NCI-H146 treated with DMSO at 0.1 percent for 48 hours (cell line): ENCODE results near the gene ALG14.
A peak's percentile ranks its signal among the peaks of the same experiment; 100 is the strongest.

Source experiments
- DNase-seq: peaks from one replicate; lab custom pipeline; 2025; ENCODE audit not compliant: unreplicated experiment; lab: John Stamatoyannopoulos, UW

ALG14 gene

DNA sequence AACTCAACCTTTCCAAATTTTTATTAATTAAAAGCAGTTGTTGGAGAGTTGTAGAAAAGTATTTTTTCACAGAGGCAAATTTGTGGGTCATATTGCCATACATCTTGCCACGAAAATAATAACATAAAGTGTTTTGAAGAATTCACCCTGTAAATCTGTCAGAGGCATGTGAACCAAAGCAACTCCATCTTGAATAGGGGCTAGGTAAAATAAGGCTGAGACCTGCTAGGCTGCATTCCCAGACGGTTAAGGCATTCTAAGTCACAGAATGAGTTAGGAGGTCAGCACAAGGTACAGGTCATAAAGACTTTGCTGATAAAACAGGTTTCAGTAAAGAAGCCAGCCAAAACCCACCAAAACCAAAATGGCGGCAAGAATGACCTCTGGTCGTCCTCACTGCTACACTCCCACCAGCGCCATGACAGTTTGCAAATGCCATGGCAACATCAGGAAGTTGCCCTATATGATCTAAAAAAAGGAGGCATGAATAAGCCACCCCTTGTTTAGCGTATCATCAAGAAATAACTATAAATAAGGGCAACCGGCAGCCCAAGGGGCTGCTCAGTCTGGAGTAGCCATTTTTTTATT lies 141.4 kb downstream of the ALG14 start:
- no peak for DNase-seq

DNA sequence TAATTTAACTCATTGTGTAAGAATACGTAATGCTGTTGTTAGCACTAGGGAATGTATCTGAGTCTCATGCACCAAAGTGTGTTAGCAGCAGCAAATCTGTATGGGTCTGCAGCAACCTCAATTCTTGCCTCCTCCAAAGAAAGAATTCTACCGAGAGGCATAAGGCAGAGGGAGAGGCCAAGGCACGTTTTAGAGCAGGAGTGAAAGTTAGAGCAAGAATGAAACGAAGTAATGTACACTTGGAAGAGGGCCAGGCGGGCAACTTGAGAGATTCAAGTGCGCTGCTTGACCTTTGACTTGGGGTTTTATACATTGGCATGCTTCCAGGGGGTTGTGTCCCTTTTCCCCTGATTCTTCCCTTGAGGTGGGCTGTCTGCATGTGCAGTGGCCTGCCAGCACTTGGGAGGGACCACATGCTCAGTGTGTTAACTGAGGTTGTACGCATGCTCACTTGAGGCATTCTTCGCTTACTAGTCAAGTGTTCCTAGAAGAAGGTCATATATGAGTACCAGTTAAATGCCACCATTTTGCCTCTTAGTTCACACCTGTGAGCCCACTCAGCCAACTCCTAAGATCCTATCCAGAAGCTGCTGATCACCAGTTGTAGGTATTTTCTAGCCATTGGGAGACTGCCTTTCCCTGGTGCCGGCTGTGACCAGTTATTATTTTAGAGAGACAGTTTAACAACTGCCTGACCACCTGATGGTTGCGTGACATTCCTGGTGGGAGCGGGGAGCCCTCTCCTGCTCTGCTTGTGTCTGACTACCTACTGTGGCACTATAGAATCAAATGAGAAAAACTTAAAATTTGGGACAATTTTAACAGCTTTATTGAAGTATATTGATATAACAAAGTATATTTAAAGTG lies 143.2 kb downstream of the ALG14 start:
- DNase-seq: no peak

DNA sequence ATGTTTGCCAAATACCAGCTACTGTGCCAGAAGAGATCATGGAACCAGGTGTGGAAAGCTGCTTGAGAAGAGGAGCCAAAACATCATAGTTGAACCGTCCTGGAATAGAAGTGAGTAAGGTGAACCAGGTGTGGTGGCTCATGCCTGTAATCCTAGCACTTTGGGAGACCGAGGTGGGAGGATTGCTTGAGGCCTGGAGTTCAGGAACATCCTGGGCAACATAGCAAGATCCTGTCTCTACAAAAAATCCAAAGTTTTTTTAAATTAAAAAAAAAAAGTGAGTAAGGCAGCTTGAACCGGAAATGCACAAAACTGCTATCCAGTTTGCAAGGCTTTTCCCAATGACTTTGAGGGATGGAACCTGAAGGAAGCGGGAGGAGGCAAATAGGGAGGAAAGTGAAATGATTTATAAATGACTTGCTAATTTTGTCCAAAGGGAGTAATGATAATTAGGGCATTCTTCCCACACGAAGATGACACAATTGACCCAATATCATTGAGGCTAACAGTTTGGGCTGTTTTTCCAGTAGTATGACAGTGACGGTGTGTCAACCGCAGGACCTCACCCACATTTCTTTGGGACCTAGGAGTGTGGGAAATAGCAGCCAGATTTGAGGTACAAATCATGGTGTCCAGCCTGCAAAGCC lies 144.3 kb downstream of the ALG14 start:
- DNase-seq: no peak

DNA sequence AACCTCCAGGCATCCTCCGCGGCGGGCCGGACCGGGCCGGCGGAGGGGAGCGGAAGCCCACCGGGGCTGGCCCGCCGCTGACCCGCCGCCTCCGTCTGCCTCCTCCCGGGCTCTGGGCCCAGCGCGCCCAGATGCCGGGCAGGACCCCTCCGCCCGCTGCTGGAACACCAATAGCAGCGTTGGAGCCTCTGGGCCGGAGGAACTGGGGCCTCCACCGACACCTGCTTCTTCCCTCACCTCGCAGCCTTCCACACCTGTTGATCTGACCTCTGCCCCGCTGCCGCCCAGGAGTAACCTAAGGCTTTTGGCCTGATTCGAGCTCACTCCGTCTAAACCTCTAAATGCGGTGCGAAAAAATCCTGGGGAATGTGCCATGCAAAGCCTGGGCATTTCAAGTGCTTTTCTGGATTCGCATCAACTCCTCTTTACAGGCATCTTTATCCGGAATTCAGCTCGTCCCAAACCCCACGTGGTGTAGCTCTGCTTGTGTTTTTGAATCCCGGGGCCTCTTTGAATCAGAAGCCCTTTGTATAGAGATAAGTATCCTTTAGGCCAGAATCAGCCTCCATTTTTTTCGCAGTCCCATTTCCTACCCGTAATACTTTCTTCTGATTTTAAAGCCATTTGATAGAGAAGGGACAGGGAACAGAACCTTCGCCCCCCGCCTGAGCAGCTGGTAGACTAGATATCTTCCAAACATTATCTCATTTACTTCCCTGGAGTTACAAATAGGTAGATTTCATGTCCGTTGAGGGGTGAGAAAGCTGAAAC lies 145.2 kb downstream of the ALG14 start:
- DNase-seq: peak; percentile 74

DNA sequence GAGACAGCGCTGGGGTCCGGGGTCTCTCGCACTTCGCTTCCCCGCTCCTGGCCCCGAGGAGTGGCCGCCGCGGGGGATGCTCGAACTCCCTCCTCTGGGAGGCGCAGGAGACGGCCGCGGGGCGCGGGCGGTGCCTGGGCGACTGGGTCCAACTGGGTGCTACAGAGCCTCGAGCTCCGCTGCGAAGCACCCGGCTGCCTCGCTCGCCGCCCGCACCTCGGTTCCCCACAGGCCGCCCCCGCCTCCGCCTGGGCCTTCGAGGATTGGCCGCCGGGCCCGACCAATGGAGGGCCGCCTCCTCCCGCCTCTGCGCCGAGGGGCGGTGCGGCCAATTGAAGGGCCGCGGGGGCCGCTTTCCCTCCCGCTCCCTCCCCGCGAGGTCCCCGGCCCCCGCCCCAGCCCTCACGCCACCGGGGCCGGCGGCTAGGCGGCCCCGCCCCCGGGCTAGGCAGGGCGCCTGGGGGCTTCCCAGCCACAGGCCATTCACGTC lies 145.8 kb downstream of the ALG14 start, which contains the start of gene CNN3:
Gene CNN3, minus strand, starts transcription at position 196 of the 490 bp plus-strand sequence. CDS start 216 bp downstream, outside the sequence.
- DNase-seq: peak; percentile 82

DNA sequence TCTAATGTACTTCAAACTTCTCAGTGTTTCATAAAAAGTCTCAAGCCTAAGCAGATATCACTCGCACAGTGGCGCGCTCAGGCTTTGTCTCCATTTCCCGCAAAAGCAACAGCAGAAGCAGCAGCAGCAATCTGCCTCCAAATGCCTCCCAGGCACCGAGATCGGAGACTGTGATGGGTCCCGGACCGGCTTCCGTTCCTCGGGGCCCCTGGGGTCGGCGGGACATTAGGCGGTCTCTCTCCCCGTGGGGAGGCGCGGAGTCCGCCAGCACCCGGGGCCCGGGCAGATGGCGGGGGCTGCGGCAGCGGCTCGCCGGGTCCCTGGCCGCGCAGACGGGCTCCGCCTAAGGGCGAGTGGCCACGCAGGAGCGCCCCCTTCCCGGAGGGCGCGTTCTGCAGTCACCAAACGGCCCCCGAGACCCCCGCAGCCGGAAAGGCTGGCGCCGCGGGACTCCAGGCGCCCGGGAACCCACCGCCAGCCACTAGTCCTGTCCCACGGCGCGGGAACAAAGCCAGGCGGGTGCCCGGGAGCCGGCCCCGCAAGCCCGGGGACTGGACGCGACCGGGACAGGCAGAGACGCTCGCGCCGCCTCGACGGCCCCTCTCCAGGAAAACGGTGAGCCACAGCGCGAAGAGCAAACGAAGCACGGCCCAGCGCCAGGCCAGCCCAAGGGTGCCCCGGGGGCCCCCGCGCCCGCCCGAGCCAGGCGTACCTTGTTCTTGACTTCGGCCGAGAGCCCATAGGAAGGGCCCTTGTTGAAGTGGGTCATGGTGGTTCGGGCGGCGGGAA lies 146.4 kb downstream of the ALG14 start:
- DNase-seq: no peak

DNA sequence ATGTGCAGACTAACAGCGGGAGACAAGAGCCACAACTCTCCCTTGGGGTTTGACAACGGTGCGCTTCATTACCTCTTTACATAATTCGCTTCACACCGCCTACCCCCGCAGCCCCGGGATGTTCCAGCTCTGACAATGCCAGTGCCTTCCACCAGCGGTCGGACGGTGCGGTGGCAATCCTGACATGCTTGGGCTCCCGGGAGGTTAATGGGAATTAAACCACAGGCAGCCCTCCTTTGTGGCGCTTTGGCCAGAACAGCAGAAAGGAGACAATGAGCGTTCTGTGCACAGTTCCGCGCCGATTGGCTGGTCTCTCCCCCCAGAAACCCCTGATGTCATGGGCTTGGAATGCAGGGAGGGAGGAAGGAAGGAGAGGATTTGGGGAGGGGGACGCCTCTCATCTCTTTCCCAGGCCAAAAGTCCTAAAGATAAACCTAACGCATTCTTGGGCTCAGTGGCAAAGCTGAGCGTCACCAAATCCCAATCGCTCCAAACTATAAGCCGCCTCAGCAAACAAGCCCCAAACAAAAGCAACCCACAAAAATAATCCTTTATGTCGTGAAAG lies 147.1 kb downstream of the ALG14 start:
- peak; percentile 28 for DNase-seq

DNA sequence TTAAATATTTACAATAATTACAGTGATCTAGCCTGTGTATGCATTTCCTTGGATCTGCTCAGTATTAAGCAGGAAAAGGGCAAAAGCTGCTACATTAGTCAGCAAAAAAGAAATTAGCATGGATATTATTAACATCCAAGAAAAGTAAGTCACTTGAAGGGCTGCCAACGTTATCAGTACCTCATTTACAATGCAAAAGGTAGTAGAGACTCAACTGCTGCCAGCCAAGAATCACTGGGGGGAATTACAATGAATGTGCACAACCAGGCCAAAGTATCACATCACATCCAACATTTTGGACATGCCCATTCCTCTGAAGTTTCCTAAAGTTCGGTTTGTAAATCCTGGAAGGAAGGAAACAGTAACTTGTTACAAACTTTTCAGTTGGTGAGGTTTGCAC lies 147.7 kb downstream of the ALG14 start:
- no peak for DNase-seq
